Vagina (tissue), 2 donors: ENCODE results near the gene FPGS. TPM values are rescaled to one million over a fixed set of nuclear protein-coding genes. Genes with fewer than 3 reads are reported as not detected.

Experiments
- DNase-seq, 2 donors: peaks; one replicate each; pipeline ENCODE4 v3.0.0-alpha.2; 2017; ENCODE audit errors: extremely low spot score in 2 of 2
- H3K27ac ChIP-seq: fragments of 200-600 bp; sonication (generic); one replicate; pipeline ENCODE4 v1.5.1; 2019
- H3K27me3 ChIP-seq: fragments of 200-600 bp; sonication (generic); one replicate; pipeline ENCODE4 v1.5.1; 2019
- H3K36me3 ChIP-seq, 2 donors: fragments of 200-600 bp; sonication (generic); one replicate each; pipeline ENCODE4 v1.5.1; 2017 to 2019
- H3K4me1 ChIP-seq: fragments of 200-600 bp; sonication (generic); one replicate; pipeline ENCODE4 v1.5.1; 2019
- H3K4me3 ChIP-seq, 2 donors: fragments of 200-600 bp; sonication (generic); 1 replicate in 1 of 2; 2 replicates in 1 of 2; pipeline ENCODE4 v1.5.1; 2016 to 2019
- H3K9me3 ChIP-seq: fragments of 200-600 bp; sonication (generic); one replicate; pipeline ENCODE4 v1.5.1; 2019
- POLR2A ChIP-seq, 2 donors: fragments of 450-650 bp; IDR thresholded peaks; one replicate each; pipeline ENCODE4 v1.6.1; 2017; ENCODE audit warnings: antibody characterized with exemption in 2 of 2, mild to moderate bottlenecking in 2 of 2, moderate library complexity in 2 of 2
- POLR2AphosphoS5 ChIP-seq, 2 donors: sonication (generic); formaldehyde crosslinking; IDR thresholded peaks; one replicate each; pipeline ENCODE4 v1.9.0; 2017; ENCODE audit warnings: antibody characterized with exemption in 2 of 2, mild to moderate bottlenecking in 2 of 2, low read depth in 1 of 2; ENCODE audit not compliant: insufficient read depth in 1 of 2
- intact Hi-C: fragments of 100-400 bp; cut with DNase I; formaldehyde crosslinking; loops from one replicate; pipeline ENCODE4 v1.15.1; 2023
- total RNA-seq: library from RNA; depleted of rRNA; stranded (reverse); fragments of >200 nt; gene quantifications from one replicate; pipeline ENCODE4 v1.2.3, GENCODE V29; 2016
- TF ChIP-seq, protein P1 (sequence below), 3 experiments: fragments of 450-650 bp in 2 of 3; fragments of 200-600 bp in 1 of 3; sonication (generic) in 1 of 3; IDR thresholded peaks; one replicate each; pipeline ENCODE4 v1.5.1; 2017 to 2019; ENCODE audit warnings: antibody characterized with exemption in 3 of 3, mild to moderate bottlenecking in 2 of 3, moderate library complexity in 2 of 3

The FPGS gene
- 99.7 TPM for total RNA-seq

- Histone ChIP-seq H3K27me3 (no peaks in the 10 kb centered on the region), H3K9me3 (no peaks in the 10 kb centered on the region), H3K27ac (peak within 1 kb of the TSS; percentile 90), H3K4me1 (peaks cover 33% of the 10 kb centered on the region), H3K36me3 (peaks cover 0 to 8% of the 10 kb centered on the region in 2 donors), H3K4me3 (peak within 1 kb of the TSS; percentile 69 to 78)
- DNase-seq, result peak in 1 of 2 donors; percentile 96
- intact Hi-C loops, result no loop called here
- TF ChIP-seq POLR2A (IDR thresholded peaks at IDR 0.05) (peak in 1 of 2 donors; percentile 22), POLR2AphosphoS5 (IDR thresholded peaks at IDR 0.05; ENCODE audit: insufficient read depth in 1 of 2, low read depth in 1 of 2) (peak in 1 of 2 donors; percentile 57)
- TF ChIP-seq, protein P1, sequence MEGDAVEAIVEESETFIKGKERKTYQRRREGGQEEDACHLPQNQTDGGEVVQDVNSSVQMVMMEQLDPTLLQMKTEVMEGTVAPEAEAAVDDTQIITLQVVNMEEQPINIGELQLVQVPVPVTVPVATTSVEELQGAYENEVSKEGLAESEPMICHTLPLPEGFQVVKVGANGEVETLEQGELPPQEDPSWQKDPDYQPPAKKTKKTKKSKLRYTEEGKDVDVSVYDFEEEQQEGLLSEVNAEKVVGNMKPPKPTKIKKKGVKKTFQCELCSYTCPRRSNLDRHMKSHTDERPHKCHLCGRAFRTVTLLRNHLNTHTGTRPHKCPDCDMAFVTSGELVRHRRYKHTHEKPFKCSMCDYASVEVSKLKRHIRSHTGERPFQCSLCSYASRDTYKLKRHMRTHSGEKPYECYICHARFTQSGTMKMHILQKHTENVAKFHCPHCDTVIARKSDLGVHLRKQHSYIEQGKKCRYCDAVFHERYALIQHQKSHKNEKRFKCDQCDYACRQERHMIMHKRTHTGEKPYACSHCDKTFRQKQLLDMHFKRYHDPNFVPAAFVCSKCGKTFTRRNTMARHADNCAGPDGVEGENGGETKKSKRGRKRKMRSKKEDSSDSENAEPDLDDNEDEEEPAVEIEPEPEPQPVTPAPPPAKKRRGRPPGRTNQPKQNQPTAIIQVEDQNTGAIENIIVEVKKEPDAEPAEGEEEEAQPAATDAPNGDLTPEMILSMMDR (IDR thresholded peaks at IDR 0.05), result no peak
Measured at GRCh38 chr9:127802576-127803443, at the start of gene FPGS. Gene FPGS, plus strand, starts transcription at chr9:127802882. Its CDS starts 43 bp downstream, at chr9:127802925.

DNA sequence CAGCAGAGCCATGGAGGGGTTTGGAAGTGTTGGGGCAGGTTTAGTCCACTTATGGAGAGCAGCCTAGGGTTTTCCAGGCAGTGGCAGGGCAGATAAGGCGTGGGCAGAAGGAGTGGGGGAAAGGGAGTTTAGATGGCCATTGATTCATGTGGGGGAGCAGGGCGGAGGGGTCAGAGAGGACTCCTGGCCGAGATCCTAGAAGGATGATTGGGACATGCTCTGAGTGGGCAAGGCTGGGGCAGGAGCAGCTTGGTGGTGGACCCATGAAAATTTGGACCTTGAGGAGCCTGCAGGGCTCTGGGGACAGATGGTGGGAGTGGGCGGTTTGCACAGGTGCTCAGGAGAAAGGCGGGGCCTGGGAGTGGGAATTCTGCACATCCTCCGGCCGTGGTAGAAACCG lies 49.5 kb upstream of the FPGS start:
- TF ChIP-seq POLR2AphosphoS5 (IDR thresholded peaks at IDR 0.05; ENCODE audit: insufficient read depth in 1 of 2, low read depth in 1 of 2) (no peak), POLR2A (IDR thresholded peaks at IDR 0.05) (no peak)
- TF ChIP-seq, protein P1 (IDR thresholded peaks at IDR 0.05), result no peak
- intact Hi-C loops, result no loop called here
- Histone ChIP-seq H3K4me3 (no peak overlapping the region), H3K27me3 (peaks cover 5% of the 10 kb centered on the region), H3K4me1 (peaks cover 14% of the 10 kb centered on the region), H3K9me3 (no peaks in the 10 kb centered on the region), H3K36me3 (no peaks in the 10 kb centered on the region), H3K27ac (no peak overlapping the region)
- no peak for DNase-seq

GRCh38 chr9:127753622-127754021 lies 49.1 kb upstream of the FPGS start:
- intact Hi-C loops, result no loop called here
- Histone ChIP-seq H3K27me3 (peaks cover 5% of the 10 kb centered on the region), H3K9me3 (no peaks in the 10 kb centered on the region), H3K36me3 (no peaks in the 10 kb centered on the region), H3K4me3 (no peak overlapping the region), H3K4me1 (peaks cover 14% of the 10 kb centered on the region), H3K27ac (no peak overlapping the region)
- TF ChIP-seq POLR2A (IDR thresholded peaks at IDR 0.05) (no peak), POLR2AphosphoS5 (IDR thresholded peaks at IDR 0.05; ENCODE audit: insufficient read depth in 1 of 2, low read depth in 1 of 2) (no peak)
- TF ChIP-seq, protein P1 (IDR thresholded peaks at IDR 0.05), result no peak
- DNase-seq, result no peak

DNA sequence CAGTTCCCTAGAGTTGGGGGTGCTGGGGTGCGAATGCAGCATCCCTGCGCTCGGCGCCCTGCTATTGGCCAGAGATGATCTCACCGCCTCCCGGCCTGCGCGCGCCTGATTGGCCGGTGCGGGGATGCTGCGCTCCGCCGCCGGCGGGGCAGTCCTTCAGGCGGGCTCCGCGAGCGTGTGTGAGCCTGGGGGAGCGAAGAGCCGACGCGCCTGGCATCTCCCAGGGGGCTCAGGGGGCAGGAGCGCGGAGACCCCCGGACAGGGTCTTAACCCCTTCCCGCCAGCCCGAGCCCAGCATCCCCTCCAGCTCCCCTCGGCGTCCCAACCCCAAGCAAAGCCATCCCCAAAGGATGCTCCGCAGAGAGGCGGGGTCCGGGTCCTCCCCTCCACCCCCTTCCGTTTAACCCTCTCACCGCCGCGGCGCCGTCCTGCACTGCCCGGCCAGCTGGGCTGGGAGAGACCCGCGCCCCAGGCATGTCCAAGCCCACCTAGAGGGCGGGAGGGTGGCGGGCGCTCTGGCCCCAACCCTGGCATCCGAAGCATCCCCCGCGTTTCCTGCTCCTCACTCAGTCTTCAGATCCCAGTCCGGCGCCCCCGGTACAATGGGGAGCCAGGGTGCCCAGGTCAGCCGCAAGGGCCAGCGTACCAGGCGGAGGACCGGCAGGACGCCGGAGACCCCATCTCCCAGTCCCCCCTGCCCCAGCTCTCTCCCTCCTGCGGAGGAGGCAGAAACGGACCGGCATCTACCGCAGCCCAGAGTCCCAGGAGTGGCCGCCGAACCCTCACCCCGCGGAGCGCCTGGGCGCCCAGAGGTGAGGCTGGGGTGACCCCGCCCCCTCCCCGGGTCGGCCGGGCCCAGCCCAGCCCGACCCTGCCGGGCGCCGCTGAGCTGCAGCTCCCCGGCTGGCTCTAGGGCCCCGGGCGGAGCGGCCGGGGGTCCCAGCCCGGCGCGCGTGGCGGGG lies 48.3 kb upstream of the FPGS start:
- intact Hi-C loops, result no loop called here
- Histone ChIP-seq H3K4me1 (peaks cover 14% of the 10 kb centered on the region), H3K36me3 (no peaks in the 10 kb centered on the region), H3K9me3 (no peaks in the 10 kb centered on the region), H3K27ac (no peak overlapping the region), H3K4me3 (peak overlapping the region in 1 of 2 donors; percentile 6), H3K27me3 (peaks cover 5% of the 10 kb centered on the region)
- DNase-seq, result no peak
- TF ChIP-seq, protein P1 (IDR thresholded peaks at IDR 0.05), result no peak
- TF ChIP-seq POLR2AphosphoS5 (IDR thresholded peaks at IDR 0.05; ENCODE audit: insufficient read depth in 1 of 2, low read depth in 1 of 2) (no peak), POLR2A (IDR thresholded peaks at IDR 0.05) (no peak)
